GM19193 (cell line): ENCODE measurements around the gene ARID5B.
A peak's percentile ranks its signal among the peaks of the same experiment; 100 is the strongest.

ENCODE experiments used
- POLR2A ChIP-seq: IDR thresholded peaks from 4 replicates; pipeline ENCODE4 v1.6.1; 2011; ENCODE audit not compliant: insufficient read depth, insufficient read length; ENCODE audit errors: extremely low read depth

Gene ARID5B

DNA sequence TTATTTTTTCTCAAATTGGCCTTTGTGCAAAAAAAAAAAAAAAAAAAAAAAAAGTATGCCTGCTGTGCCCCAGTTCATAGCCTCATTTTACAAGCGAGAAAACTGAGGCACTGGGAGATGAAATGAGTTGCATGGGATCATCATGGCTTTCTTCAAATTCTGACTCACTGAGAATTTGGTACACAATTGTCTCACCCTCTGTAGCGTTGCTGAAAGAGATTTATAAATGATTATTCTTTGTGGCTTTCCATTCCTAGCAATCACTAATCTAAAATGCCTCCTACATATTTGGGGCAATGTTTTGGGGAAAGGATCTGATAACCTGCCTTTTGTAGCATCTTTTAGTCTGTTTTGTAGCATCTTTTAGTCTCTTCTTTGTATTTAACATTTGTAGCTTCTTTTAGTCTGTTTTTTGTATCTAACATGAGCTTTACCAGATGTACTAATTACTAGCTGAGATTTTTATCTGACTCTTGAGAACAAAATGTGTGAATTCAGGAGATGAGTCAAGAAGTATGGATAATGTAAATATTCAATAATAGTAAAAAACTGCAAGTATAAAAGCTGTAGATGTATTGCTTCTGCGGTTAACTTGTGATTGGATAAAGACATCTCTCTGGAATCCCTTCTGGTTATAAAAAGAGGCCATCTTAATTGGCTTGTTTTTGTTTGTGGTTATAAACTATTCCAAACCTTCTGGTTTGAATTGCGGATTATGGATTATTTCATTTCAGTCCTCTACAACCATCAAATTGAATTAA is 161.4 kb downstream of the ARID5B start:
- TF ChIP-seq POLR2A, result no peak

DNA sequence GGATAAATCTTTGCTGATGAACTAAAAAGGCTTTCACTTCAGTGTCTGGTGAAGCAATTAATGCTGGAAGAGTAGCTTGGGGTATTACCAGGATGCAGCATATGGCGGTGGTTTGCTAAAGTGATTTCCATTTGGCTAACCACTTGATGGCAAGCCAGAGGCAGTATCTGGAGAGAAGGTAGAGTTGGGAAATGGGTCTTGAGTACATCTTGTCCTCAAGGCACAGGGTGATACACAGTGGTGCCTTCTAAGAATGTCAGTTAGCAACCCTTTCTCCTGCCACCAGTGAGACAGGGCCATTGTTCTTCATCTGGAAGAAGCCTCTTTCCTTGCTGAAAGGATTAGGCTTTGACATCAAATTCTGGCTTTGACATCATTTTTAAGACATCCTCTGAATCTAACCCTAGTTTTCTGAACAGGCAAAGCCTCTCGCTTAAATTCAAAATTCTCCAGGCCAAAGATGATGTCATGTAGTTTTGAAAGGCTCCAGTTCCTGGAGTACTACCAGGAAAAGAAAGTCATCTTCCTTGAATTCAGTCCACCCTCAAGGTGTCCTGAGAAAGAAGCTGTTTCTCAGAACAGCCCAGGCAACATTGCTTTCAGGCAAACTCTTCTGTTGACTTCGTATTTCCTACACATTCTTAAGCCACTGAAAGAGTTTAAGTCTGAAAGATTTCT is 162.4 kb downstream of the ARID5B start:
- no peak for TF ChIP-seq POLR2A

DNA sequence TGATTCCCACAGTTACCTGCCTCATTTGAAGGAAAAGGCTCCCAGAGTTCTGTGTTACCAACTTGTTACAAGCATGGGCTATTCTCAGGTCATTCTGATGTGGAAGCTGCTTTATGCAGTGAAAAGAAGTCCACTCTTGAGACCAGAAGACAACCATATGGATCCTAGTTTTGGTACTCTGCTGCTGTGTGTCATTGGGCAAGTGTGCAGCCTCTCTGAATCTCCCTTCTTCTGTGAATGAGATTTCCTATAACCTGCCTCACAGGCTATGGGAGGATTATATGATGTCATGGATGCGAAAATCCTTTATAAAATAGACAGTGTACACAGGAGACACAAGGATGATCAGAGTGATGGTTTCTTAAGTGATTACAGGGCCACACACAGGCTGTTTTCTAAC is 166.1 kb downstream of the ARID5B start:
- TF ChIP-seq POLR2A, result no peak

DNA sequence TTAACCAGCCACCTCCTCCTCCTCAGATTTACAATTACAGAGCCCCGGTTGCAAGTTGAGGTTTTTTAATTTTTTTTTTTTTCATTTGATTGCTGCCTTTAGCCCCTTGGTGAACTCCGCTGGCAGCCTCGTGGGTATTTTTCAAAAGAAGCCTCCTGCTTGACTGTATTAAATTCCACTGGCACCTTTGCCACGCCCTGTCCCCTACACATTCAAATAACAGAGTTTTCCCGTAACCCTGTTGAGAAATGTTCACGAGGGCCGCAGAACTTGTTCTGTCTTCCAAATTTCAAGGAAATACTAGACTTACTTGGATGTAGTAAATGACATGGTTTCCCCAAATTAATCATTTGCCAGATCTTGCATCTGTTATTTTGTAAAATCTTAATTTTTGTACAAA is 167.0 kb downstream of the ARID5B start:
- no peak for TF ChIP-seq POLR2A

DNA sequence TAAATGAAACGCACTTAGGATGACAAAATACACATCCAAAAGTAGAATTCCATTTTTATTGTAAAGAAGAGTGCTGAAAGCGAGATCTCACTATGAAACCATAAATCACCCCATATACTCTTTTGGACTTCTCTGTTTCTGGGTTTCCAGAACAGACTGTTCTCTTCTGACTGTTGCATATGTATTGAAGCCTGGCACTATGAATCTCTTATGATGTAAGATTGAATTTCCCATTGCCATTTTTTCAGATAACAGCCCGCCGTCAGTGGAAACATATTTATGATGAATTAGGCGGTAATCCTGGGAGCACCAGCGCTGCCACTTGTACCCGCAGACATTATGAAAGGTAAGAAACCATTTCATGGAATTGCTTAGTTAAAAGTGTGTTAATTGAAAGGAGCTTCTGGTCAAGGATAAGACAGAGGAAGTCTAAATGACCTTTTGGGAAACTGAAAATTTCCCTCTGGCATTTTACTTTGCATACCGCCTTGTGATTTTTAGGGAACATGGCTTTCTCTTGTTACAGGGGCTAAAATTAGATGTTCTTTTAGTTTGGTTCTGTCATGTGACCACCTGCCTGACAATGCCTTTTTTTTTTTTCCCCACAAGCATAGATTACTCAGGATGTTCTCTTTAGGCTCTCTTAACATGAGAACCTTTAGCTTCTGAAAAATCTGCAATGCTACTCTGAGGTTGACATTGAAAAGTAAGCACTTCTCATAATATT is 168.1 kb downstream of the ARID5B start:
- TF ChIP-seq POLR2A, result no peak

DNA sequence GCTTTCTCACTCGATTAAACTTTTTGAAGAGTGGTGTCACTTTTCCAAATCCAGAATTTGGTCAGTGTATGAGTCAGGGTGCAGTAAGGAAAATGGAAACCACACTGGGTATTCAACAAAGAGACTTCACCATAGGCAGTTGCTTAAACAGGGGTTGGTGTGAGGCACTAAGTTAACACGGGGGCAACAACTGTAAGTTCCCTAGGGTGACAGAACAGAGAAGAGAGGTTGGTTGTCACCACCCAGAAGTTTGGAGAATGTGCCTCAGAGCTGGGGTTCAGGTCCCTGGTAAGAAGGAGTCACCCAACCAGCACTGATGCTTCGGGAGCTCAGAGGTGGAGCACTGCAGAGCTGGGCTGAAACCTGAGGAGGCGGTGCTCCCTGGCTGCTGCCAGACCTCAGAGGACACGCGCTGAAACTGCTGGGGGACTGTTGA is 170.4 kb downstream of the ARID5B start:
- TF ChIP-seq POLR2A, result no peak

DNA sequence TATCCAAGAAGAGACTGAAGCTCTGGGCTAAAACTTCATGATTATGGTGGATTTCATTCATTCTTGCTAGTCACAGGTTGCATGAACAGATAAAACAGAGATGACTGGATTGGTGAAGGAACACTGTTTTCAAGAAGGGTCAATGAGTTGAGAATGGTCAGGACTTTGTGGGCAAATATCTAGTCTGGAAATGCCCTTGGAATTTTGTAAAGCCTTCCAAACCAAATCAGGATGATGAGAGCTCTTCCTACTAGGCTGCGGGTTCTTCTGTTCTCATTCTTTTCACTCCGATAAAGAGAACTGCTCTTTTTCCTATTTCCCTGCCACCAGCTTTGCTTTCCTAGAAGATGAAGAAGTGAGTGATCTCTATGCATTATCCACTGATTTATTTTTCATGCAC is 171.4 kb downstream of the ARID5B start:
- TF ChIP-seq POLR2A, result no peak

DNA sequence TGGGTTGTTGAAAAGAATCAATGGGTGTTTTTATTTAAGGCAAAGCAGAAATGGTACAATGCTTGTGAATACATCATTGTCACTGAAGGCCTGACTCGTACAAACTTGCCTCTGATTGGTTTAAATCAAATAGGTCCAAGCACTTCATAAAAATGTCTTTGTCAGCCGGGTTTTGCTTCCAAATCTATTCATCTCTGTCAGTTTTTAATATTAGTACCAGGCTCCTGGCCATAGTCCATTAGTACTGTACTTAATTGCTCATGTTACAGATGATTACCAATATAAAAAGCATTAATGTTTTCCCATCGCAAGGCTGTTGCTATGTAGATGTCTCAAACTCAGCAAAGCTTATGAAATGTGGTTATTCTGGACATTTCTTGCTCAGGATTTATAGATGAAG is 171.9 kb downstream of the ARID5B start:
- no peak for TF ChIP-seq POLR2A

DNA sequence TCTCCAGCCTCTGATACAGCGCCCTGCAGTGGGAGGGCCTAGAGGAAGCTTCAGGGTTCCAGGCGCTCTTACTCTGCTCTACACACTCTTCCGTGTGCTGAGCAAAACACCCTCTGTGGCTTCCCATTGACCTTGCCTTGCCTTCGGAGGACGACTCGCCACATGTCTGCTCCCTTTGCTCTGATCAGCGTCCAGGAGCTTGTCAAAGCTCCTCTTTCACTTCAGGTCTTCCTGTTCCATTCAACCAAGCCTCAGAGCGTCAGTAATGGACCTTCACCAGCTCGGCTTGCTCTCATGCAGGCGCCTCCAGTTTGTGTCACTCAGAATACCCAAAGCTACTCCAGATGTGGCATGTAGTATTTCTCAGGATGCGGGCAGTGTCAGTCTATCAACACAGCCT is 173.9 kb downstream of the ARID5B start:
- no peak for TF ChIP-seq POLR2A

DNA sequence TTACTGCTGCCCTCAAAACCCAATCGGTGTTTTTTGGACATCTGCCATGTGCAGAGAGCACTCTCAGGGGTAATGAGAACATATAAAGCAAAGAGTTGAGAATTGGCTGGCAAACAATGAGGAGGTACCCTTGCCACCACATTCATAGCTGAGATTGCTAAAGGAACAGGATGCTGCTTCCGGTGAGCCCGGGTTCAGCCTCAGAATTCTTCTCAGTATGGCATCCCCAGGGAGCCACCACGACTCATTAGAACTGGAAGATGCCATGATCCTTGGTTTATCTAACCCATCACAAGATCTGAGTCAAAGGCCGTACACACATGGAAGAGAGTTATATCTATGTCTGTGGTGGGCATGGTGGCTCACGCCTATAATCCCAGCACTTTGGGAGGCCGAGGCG is 174.4 kb downstream of the ARID5B start:
- no peak for TF ChIP-seq POLR2A

DNA sequence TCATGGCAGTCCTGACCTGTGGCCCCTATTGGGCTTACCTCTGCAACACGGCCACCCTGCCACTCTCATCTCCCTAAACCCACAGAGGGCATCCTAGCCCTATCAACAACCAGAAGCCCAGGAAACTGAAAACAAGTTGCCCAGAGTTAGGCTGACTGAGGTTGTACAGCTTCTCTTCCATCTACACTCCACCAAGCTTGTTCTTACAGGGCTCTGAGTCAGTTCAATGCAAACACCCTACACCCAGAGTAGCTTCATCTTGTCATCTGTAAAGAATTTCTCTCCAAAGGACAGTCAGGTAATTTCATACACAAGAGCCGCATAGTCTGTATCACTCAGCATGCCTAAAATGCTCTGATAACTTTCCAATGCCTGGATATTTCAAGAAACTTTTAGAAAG is 175.4 kb downstream of the ARID5B start:
- TF ChIP-seq POLR2A, result no peak

DNA sequence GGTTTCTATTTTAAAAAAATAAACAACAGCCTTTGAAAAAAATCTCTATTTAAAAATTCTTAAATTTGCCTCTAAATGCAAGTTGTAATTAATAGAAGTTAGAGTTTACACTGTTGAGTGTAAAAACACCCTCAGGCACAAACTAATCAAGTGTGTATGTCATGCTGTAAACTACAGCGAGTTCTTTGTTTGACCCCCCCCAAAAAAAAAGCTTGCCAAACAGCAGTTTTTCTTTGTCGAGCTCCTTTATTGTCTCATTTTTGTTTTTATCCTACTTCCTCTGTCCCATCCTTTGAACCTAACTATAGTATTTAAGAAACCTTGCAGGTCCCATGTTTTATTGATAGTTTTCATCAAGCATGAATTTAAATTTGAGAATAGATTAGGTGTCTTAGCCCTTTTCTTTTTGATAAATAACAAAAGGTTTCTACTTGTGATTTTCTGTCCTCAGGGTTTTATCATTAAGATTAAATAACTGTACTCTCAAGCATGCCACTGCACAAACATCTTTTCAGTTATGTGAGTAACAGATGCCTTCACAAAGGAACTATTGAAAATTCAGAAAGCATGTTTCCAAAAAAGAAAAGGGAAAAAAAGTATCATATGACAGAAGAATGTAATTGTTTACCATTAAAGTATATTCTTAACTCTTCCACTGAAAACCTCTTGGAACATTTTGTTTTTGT is 176.0 kb downstream of the ARID5B start:
- no peak for TF ChIP-seq POLR2A

DNA sequence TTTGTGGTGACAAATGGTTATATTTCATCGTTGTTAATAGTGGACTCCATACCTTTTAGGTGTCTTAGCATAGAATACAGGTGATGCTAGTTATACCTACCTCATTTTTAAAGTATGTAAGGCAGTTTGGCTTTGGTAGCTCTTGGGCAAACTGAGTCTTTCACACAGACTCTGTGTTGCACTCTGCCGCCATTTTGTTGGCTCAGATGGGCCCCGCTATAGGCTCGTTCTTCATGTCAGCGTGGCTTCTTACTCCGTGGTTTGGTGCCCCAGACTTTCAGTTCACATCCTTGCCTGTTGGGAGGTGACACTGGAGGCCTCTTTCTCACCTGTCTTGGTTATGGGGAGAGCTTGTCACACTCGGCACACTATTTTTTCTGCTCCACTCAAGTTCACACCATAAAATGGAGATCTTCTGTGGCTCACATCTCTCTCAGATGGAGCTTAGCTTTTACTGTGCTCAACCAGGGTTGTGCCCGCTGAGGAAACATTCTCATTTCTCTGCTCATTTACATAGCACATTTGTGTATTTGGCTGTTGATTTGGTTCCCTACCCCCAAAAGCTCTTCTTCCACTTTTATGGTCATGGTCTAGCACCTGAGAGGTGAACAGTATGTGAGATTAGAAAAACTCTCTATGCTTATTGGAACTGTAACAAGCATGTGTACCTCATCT is 178.5 kb downstream of the ARID5B start:
- TF ChIP-seq POLR2A, result peak; percentile 53

DNA sequence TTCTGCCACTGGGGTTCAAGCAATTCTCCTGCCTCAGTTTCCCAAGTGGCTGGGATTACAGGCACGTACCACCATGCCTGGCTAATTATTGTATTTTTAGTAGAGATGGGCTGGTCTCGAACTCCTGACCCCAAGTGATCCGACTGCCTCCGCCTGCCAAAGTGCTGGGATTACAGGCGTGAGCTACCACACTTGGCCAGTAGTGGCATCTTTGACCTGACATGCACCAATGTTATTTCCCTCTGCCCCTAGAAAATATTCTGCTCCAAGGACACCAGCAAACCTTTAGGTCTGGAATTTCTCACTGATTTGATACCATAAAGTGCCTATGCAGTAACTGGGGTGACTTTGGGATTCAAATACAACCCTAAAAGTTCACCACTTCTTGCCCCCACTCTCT is 179.4 kb downstream of the ARID5B start:
- TF ChIP-seq POLR2A, result no peak
